MM.1S (cell line): ENCODE results near the gene MEX3D.

ENCODE experiments used
- CTCF ChIP-seq: fragments of 300-600 bp; sonication (generic); IDR thresholded peaks from 2 replicates; pipeline ENCODE4 v1.5.1; 2016; ENCODE audit warnings: antibody characterized with exemption, low read length, mixed read lengths
- EZH2phosphoT487 ChIP-seq: fragments of 300-600 bp; sonication (generic); IDR thresholded peaks from 2 replicates; pipeline ENCODE4 v1.6.1; 2018; ENCODE audit warnings: antibody characterized with exemption, low read length

- TF ChIP-seq CTCF (no peak), EZH2phosphoT487 (no peak)
Measured at GRCh38 chr19:1592024-1592754, 24.1 kb upstream of the MEX3D start.
